Body of pancreas (tissue), 4 donors: ENCODE data around the gene ARRDC2.

Experiments used
- CTCF ChIP-seq, 7 experiments: fragments of 450-650 bp in 4 of 7; fragments of 200-600 bp in 3 of 7; sonication (generic) in 3 of 7; IDR thresholded peaks; one replicate each; pipeline ENCODE4 v1.5.1; 2016 to 2019; ENCODE audit warnings: antibody characterized with exemption in 7 of 7
- POLR2A ChIP-seq, 3 donors: fragments of 450-650 bp; IDR thresholded peaks; one replicate each; pipeline ENCODE4 v1.6.1; 2016; ENCODE audit warnings: antibody characterized with exemption in 3 of 3, mild to moderate bottlenecking in 2 of 3

GRCh38 chr19:17974551-17974950, 33.4 kb upstream of the ARRDC2 start:
- TF ChIP-seq CTCF (IDR thresholded peaks at IDR 0.05) (no peak), POLR2A (IDR thresholded peaks at IDR 0.05) (no peak)
